NCI-H510A treated with DMSO at 0.1 percent for 48 hours (cell line): ENCODE data around the gene IGFL4.

Experiments
- DNase-seq: peaks from one replicate; lab custom pipeline; 2025; lab: John Stamatoyannopoulos, UW

IGFL4 gene

DNA sequence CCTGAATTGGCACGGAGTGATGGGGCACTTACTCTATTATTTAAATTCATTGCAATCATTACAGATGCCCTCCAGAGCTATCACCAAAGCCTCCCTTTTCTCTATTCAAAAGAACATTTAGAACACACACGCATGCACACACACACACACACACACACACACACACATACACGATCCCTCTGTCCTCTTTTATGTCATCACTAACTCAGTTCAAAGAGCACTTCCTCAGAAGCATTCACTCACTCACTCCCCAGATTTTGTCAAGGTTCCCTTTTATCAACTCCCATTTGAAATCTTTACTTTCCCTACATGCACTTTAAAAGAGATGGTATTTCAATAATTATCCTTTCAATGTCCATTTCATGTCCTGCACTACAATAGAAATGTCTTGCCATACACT, 22.4 kb upstream of the IGFL4 start:
- DNase-seq = no peak

DNA sequence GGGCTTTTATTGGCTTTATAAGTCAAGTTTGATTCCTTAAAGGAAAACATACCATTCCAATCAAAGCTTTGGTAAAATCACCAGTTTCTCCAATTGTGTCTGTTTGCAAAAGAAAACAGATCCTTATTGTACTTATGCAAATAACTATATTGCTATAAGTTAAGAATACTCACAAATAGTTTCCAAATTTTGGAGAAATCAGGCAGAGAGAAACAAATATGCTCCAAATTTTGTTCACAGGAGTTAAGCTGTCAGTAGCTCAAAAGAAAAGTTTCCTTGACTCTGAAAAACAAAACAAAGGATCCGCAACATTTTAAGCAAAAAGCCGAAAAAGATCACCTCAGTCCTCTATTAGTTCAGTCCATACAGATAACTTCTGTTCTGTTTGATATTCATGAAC, 19.2 kb upstream of the IGFL4 start:
- no peak for DNase-seq

DNA sequence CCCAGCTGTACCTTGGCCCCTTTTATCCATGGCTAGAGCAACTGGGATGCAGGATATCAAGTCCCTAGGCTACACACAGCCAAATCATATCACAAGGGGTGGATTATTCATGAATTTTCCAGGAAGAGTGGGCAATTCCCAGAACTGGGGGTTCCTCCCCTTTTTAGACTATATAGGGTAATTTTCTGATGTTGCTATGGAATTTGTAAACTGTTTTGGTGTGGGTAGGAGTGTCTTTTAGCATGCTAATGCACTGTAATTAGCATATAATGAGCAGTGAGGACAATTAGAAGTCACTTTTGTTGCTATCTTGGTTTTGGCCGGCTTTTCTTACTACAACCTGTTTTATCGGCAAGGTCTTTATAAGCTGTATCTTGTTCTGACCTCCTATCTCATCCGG, 18.0 kb upstream of the IGFL4 start:
- DNase-seq = no peak

DNA sequence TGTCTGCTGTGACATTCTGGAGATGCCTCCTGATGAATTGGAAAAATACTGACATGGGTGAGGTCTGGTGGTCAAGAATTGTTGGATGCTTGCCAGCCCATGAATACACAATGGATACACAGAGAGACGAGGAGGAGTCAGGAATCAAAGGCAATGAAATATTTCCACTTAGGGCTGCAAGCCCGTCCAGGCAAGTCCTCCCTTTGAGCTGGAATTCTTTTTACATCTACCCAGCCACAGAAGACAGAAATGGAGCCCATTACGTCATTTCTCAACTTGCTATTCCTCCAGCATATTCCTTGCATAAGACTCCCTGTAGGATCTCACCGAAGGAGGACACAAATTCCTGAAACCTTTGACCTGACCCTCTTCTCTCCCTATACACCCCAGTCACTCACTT, 15.7 kb upstream of the IGFL4 start:
- peak; percentile 7 for DNase-seq

DNA sequence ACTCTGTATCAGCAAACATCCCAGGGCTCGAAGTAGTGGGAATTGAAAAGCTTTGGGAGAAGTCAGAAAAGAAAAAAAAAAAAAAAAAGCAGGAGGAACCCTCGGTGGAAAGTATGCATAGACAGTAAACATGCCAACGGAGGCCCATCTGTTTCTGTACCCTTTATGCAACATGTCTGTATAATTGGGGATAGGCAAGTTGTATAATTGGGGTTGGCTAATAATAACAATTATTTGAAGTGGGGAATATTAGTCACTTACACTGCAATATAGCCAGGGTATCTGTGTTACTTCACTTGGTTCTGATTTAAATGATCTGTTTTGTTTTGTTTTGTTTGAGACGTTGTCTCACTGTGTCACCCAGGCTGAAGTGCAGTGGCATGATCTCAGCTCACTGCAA, 12.1 kb upstream of the IGFL4 start:
- no peak for DNase-seq

DNA sequence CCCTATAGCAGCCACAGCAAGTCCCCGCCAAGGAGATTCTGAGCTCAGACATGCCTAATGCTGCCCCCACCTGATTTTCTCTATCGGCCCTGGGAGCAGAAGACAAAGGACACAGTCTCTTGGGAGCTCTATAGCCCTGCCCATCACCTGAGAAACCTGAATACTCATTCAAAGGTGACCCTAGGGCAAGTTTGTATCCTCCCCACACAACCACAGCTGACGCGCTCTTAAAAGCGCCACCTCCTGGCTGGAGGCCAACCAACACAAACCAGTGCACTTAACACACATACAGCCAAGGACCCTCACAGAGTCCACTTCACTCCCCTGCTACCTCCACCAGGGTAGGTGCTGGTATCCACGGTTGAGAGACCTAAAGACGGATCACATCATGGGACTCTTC, 8.8 kb upstream of the IGFL4 start:
- no peak for DNase-seq

DNA sequence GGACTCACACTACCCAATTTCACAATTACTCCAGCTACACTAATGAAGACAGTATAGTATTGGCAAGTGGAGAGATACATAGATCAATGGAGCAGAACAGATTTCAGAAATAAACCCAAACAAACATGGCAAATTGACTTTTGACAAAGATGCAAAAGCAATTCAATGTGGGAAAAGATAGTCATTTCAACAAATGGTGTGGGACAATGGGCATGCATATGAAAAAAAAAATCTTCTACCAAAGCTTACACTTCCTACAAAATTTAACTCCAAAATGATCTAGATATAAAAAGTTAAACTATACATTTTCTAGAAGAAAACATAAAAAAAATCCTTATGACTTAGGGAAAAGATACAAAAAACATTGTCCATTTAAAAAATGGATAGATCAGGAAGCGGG, 2.7 kb upstream of the IGFL4 start:
- no peak for DNase-seq

DNA sequence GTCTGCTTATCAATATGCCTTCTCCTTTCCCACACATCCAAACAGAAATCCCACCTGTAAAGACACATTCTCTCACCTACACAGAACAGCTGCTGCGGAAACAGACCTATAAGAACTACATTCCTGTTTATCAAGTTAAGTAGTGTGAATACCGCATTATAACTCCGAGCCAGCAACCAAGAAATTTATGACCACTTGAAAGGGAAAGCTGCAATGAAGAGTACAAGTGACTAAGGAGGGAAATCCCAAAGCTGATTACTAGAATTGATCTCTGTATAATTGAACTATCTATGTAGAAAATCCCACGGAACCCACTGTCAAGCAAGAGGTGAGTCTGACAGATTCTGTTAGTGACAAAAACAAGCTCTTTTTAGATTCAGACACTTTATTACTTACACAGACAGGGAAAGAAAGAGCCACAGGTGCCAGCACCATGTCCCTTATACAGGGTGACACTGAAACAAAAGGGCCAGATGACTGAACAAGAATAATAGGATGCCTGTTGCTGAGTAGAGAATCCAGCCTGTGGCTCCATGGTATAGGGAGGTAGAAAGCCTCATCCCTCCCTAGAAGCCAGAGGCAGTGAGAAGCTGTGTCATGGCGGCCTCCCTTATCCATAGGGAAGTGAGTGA, 1.6 kb upstream of the IGFL4 start:
- DNase-seq = peak; percentile 44

DNA sequence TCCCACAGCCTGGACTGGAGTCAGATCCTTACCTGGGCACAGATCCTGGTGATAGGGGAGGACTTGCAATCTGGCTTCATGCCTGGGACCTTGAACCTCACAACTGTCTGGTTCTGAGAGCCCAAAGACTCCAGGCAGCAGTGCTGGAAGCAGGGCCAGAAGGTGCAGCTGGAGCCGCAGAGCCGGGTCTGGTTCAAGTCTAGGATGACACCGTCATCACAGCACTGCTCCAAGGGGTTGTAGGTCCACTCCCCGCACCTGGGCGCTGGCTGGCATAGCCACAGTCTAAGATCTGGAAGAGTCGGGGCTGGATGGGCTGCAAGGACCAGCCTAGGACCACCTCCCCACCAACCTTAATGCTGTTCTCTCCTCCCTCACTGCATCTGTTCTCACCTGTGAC, 677 bp downstream of the IGFL4 start:
- DNase-seq = no peak

DNA sequence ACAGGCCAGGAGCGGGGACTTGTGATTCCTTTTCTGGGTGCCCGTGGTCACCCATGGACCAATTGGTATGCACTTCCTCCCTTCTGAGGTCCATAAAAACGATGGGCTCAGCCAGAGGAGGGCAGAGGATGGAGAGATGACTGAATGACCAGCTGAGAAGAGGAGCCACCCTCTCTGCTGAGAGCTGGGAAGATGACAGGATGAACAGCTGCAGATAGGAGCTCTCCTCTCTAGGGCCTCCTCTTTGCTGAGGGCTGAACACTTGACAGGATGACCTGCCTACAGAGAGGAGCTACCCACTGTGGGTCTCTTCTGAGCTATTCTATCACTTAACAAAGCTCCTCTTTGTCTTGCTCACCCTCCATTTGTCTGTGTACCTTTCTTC, 4.1 kb downstream of the IGFL4 start:
- no peak for DNase-seq

DNA sequence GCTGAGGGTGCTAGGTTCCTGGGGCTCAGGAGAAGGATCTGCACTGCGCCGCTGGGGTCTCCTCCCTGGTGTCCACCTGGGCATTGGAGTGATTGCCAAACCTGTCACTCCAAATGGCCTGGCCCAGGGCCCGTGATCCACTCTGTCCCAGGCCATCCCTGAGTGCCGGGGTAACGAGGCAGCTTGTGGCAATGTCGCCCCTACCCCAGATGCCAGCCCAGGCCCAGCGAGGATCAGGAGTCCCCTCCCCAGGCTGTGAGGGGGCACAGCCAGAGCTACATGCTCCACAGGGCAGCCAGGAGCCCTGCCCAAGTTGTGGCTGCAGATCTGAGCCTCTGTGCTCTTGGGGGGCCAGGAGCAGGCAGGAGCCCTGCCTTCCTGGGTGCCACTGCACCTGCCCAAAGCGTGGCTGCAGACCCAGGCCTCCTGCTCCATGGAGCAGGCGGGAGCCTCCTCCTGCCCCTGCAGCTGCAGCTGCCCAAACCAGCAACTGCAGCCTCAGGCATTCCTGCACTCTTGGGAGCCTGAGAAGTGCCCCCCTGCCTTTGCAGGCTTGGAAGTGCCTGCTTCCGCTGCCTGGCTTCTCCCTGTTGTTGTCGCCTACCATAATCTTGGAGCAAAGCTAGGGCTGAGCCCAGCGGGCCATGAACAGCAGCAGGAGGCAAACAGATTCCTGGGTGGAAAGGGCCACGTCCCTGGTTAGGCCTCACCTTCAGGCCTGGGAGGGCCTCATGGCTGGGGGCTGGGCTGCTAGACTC, 4.6 kb downstream of the IGFL4 start:
- DNase-seq = no peak

DNA sequence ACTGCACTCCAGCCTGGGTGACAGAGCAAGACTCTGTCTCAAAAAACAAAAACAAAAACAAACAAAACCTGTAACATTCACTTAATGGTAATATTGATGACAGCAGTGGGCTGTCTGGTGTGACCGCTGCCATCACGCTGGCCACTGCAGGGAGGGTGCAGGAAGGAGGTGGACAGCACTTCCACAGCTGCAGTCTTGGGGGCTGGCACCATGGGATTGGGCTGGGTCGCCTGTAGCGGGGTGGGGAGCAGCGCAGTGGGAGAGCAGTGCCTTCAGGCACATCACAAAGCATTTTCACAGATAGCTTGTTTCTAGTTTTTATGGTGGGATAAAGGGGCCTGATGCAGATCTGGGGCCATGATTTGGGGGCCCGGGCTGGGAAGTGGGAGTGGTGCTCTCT, 5.3 kb downstream of the IGFL4 start:
- no peak for DNase-seq

DNA sequence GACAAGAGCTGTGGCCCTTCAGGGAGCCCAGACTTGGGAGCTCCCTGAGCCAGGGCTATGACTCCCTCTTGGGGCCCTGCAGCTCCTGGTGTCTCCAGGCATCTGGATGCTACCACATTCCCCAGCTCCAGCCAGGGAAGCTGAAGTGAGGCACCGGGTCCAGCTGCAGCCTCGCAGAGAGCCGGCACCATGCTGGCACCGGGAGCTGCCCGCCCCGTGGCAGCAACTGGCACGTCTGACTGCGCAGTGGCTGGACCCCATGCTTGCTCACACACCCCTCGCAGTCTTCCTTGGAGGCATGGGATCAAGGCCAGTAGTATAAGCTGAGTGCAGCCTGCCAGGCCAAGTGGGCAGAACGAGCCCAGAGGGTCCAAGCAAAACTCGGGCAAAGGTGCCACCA, 7.4 kb downstream of the IGFL4 start:
- no peak for DNase-seq

DNA sequence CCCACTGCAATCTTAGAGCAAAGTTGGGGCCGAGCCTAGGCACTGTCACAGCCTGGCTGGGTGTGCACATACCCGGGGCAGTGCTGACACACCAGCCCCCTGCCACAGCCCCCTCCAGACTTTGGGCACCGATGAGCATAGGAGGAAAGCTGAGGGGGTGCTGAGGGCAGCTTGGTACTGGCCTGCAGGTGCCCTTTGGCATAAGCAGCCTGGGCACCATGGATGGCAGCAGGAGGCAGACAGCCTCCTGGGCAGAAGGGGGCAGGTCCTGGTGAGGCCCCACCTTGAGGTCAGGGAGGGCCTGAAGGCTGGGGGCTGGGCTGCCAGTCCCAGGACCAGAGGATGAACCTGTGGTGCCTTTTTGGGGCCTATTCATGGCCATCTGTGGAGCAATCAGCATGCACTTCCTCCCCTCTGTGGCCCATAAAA, 8.2 kb downstream of the IGFL4 start:
- no peak for DNase-seq

DNA sequence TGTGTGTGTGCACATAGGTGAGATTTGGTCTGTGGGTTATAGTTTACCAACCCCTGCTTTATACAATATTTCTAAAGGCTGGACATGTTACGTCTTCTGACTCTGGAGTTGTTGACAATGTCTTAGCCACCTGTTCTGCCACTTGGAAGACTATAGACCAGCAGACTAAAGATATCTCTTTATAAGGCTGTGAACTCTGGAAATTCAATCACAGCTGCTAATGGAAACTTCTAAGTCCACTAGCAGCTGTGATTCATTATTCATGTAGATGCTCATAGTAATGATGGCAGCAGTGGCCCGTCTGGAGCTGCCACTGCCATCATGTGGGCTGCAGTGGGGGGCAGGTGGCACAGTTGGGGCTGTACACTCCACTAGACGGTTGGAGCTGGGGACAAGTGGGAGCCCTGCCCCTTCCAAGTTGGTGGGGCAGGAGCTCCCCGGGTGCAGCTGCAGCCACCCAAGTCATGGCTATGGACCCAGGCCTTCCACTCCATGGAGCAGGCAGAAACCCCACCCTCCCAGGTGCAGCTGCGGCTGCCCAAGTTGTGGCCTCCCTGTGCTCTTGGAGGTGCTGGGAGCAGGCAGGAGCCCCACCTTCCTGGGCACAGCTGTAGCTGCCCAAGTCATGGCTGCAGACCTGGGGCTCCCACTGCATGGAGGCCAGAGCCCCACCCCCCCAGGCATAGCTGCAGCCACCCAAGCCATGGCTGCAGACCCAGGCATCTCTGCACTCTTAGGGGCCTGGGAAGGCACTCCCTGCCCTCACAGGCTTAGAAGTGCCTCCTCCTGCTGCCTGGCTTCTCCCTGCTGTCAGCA, 8.8 kb downstream of the IGFL4 start:
- no peak for DNase-seq

DNA sequence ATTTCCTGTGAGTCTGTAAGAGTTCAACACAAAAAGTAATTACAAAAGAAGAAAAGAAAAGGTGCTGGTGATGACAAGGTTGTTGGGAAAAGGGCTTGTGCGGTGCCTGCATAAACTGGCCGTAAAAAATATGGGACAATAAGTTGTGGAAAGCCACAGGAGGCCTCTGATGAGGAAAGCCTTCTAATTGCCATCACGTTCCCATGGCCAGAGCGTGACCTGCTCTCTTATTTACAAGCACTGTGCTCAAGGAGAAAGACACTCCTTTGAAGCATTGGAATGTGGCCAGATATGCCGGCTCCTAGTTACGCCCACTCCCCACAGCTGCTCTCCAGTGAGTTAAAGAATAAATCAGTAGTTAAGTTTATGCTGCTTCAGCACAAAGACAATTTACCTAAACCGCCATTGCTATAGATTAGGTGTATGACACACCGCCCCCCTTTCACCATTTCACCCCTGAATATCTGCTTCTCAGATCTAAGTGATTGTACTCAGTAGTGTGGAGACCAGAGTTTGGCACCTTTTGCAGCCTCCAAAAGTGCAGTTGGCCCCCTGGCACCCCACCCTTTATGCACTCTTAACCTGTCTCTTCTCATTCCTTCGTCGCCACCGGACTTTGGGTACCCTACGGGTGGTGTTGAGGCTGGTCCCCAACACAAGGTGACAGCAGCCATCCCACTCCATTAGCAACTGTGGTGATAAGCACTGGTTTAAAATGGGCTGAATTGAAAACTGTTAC, 9.8 kb downstream of the IGFL4 start:
- no peak for DNase-seq

DNA sequence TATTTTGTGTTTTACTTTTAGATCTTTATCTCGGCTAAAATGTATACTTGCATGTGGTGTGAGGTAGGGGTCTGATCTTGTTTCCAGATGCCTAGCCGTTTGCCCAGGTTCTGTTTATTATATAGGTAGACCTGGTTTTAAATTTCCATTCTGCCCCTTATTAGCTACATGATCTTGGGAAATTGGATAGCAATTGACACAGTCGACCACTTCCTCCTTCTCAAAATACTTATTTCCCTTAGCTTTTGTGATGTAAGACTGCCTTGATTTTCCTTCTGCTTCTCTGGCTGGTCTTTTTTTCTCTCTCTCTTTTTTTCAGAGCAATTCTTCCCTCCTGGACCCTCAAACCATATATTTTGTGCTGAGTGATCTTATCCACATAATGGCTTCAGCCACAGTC, 15.0 kb downstream of the IGFL4 start:
- DNase-seq = no peak

DNA sequence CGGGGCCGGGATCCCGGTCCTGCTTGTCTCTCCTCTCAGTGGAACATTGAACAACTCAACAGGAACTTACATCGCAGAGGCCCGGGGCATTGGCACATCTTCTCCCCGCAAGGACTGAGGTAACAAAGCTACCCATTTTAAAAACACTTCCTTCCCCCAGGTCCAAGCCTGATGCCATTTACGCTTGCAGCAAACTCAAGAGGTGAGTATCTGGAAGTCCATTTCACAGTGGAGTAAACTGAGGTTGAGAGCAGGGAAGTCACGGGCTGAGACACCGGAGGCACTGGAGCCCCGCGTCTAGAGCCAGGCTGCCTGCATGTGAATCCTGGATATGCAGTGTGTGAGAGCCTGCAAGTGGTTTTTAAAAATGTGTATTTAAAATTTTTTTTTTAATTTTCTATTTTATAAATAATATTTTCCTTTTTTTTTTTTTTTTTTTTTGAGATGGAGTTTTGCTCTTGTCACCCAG, 17.5 kb downstream of the IGFL4 start:
- no peak for DNase-seq

DNA sequence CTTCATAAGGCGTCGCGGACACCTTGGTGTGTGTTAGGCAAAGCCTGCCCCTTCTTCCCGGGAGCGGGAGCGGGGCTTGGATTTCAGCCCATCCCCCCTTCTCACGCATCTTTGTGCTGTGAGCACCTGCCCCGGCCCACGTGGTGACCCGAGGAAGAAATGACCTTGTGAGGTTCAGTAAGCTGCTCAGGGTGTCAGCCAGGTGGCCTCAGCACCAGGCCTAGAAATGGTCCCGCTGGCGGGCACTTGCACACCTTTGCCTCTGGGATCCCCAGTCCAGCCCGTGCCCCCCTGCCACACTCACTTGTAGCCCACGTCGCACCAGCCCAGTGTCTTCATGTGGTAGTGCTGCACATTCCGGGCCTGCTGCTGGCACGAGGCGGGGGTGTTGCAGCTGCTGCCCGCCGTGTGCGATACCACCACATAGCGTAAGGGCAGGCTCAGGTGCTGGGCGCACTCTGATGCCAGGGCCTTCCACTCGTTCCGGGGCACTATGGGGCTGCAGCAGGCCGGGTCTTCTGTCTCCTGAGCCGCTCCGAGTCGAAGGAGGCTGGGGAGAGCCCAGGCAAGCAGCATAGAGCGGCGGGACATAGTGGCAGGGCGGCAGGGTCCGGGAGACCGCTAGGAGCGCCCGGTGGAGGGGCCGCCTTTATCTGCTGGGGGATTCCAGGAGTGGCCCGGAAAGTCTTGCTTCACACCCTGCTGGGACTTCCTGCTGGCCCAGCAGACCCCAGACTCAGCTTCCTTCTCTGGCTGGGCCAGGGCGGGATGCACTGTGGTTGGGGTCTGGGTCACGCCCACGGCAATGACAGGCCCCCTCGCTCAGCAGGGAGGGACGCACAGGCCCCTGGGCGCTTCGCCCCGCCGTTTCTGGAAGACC, 18.1 kb downstream of the IGFL4 start, which contains the start of gene PGLYRP1:
TSS of gene PGLYRP1 (minus strand) at position 623 of the 880 bp plus-strand sequence. CDS start at position 591, 32 bp downstream.
- no peak for DNase-seq

DNA sequence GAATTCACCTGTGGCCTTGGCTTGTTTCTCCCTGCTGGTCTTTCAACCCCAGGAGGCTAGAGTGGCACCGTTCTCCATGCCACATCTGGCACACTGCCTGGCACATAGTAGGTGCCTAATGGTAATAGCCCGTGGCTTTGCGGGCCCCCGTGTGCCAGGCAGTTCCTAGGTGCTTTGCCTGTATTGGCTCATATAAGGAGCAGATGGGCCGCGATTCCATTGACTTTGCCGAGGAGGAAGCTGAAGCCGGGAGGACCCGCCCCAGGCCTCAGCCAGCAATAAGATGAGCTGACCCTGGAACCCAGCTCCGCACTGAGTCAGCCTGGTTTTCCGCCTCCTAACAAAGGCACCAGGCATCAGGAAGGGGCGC, 18.8 kb downstream of the IGFL4 start:
- no peak for DNase-seq

DNA sequence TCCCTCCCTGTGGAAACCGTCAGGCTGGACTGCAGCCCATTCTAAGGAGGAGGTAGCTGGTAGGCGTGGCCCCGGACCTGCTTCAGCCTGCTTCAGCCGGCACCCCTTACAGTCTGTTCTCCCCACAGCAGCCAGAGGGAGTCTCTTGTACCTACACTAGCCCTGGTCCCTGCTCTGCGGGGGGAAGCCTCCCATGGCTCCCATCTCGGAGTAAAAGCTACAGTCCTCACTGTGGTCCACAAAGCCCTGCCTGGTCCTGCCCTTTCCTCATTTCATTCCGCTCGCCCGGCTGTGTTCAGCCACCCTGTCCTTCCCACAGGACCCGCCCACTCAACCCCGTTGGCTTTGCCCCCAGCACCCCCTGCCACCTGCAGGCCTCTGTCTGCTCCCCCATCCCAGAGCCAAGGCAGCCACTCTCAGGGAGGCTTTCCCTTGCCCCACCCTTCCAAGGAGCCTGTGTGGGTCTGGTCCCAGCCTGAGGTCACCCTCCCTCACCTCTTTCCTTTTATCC, 19.2 kb downstream of the IGFL4 start:
- no peak for DNase-seq
